Hematopoietic multipotent progenitor cell treated with erythropoietin and hydrocortisone succinate and interleukin-3 and kit ligand, for 4 days (in vitro differentiated cells): ENCODE results near the gene FBXL2.

Experiments
- DNase-seq: peaks from one replicate; pipeline ENCODE4 v3.0.0-alpha.2; 2015

FBXL2 gene, protein sequence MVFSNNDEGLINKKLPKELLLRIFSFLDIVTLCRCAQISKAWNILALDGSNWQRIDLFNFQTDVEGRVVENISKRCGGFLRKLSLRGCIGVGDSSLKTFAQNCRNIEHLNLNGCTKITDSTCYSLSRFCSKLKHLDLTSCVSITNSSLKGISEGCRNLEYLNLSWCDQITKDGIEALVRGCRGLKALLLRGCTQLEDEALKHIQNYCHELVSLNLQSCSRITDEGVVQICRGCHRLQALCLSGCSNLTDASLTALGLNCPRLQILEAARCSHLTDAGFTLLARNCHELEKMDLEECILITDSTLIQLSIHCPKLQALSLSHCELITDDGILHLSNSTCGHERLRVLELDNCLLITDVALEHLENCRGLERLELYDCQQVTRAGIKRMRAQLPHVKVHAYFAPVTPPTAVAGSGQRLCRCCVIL

GRCh38 chr3:33277193-33277882, at the start of gene FBXL2:
TSS of gene FBXL2 (plus strand) at chr3:33277442. CDS start at chr3:33277513, 71 bp downstream.
- DNase-seq: peak; percentile 72

DNA sequence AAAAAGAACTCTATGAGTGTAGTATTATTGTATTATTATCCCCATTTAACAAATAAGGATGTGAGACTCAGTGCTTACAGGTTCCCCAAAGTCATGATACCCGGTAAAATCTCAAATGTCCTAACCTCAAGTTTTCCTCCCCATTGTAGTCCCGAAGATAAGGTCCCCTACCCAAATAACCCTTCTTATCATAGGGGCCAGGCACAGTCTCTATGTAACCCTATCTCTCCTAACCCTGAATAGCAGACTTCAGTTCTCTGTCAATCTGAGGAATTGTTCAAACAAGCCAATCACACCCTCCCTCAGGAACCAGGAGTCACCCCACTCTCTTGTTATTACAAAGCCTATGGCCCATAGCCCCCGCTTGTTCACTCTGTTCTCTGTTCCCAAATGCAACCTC, 48.2 kb upstream of the FBXL2 start:
- DNase-seq: peak; percentile 83

DNA sequence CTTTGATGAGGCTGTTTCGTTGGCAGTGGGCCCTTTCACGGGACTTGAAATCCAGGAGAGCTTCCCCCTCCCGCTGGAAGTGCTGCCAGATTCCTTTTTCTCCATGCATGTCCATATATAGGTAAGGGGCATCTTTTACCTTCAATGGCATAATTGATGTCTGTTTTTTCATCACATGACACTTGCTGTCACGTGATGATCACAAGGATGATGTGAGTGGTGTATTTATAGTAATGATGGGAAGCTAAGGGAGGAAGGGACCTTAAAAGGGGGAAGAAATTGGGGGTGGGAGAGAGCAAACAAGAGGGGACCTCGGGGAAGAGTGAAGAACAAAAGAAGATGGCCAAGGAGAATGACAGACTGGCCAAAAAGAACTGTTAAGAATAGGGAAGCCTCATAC, 47.3 kb upstream of the FBXL2 start:
- DNase-seq: no peak

DNA sequence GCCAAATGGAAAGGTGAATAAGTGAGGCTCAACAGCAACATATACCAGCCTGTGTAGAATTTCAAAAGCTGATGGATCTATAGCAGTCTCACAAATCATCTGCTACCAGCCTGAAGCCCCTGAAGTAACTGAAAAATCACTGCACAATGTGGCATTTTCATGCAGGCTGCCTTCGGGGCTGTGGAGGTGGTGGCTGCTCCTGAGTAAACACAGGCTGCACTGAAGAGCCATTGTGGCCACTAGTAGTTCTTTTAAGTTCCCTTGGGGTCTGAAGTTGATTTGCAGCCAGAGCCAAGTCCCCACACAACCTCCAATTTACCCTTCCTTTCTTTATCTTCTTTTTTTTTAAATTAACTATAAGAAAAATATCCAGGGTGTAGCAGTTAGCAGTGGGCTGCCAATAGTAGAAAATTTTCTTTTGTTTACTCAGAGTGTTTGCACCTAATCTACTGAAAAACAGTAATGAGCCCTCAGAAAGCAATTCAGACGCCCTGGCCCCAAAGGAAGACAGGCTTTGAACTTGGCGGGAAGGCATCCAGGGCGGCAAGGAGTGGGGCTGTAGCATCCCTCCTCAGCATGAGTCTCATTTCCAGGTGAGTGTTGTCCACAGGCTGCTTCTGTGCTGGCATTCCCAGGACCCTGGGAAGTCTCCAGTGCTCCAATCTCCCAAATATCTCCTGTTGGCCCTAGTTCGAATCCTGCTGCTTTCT, 45.3 kb upstream of the FBXL2 start:
- DNase-seq: no peak

- no peak for DNase-seq
Measured at GRCh38 chr3:33233884-33234283, 43.4 kb upstream of the FBXL2 start.

DNA sequence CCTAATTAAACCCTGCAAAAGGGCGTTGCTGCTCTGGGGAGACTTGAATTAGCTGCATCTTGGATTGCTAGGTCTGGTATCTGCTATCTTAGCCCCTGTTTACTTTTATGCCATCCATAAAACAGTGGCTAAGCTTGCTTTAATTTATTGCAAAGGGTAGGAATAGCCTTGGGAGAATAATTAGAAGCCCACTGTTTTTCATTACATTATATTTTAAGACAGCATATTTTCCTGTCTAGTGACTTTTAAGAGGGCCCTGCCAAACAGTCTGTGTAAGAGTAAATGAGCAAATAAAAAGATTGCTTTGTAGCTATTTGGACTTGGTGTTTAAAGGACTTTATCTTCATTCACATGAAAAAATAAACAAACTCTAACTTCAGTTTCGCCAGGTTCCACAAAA, 41.2 kb upstream of the FBXL2 start:
- no peak for DNase-seq

GRCh38 chr3:33237439-33237838, 39.8 kb upstream of the FBXL2 start:
- DNase-seq: no peak

DNA sequence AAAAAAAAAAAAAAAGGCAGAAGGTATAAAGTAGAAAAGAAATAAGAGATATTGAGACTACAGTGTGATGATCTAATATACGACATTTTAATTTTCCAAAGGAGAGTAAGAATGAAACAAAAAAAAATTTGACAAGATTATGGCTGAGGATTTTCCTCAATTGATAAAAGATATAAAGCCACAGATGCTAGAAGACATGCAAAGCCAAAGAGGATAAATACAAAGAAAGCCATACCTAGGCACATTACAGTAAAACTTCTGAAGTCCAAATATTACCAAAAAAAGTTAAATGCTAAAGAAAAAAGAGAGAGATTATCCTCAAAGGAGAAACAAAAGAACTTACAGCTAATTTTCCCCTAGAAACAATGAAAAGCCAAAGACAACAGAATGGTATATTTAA, 38.3 kb upstream of the FBXL2 start:
- DNase-seq: no peak

- DNase-seq: no peak
Measured at GRCh38 chr3:33240261-33240660, 37.0 kb upstream of the FBXL2 start.

DNA sequence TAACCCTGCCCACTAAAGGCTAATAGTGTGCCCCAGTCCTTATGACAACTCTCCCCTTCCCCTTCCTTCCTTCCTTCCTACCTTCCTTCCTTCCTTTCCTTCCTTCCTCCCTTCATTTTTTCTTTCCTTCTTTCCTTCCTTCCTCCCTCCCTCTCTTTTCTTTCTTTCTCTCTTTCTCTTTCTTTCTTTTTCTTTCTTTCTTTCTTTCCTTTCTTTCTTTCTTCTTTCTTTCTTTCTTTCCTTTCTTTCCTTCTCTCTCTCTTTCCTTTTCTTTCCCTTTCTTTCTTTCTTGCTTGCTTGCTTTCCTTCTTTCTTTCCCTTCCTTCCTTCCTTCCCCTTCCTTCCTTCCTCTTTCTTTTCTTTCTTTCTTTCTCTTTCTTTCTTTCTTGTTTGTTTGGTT, 30.5 kb upstream of the FBXL2 start:
- no peak for DNase-seq

- DNase-seq: no peak
Measured at GRCh38 chr3:33250712-33251111, 26.5 kb upstream of the FBXL2 start.

DNA sequence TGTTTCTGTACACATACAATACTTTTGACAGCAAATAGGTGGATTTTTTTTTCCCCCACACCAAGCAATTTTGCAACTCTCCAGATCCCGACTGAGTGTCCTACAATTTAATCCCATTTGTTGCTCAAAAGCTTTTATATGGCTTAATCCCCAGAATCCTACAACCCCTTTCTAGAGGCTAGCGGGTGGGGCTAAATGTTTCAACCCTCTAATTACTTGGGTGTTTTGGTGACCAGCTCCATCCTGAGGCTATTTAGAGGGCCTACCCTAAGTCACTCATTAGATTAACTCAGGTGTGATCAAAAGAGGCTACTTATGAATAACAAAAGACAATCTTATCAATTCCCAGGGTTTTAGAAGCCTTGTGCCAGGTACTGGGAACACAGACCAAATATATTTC, 21.0 kb upstream of the FBXL2 start:
- DNase-seq: no peak

DNA sequence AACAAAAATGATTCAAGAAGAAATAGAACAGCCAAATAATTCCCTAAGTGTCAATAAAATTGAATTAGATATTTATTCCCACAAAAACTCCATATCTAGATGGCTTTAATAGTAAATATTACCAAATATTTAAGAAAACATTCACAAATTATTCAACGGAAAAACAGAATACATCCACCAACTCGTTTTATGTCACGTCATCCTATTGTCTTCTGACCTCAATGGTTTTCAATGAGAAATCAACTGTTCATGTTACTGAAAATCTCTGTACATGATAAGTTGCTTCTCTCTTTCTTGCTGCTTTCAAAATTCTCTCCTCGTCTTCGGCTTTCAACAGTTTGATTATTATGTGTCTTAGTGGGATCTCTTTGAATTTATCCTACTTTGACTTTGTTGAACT, 17.1 kb upstream of the FBXL2 start:
- DNase-seq: no peak

GRCh38 chr3:33269385-33269784, 7.9 kb upstream of the FBXL2 start:
- no peak for DNase-seq

DNA sequence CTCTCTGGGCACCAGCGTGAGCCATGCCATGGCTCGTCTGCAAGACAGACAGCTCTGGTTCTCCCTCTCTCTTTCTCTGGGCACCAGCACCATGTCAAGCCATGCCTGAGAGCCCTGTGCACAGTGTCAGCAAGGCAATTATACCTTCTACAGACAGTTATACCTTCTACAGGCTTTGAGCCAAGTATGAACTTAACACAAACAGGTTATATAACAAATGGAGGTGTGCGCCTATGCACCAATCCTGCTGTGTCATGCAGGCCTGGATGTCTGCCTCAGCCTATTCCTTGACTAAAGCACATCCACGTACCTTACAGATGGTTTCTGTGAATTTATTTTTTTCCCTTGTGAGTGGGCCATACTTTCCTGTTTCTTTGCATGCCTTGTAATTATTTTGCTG, 5.9 kb upstream of the FBXL2 start:
- no peak for DNase-seq

- no peak for DNase-seq
Measured at GRCh38 chr3:33273628-33274027, 3.6 kb upstream of the FBXL2 start.

DNA sequence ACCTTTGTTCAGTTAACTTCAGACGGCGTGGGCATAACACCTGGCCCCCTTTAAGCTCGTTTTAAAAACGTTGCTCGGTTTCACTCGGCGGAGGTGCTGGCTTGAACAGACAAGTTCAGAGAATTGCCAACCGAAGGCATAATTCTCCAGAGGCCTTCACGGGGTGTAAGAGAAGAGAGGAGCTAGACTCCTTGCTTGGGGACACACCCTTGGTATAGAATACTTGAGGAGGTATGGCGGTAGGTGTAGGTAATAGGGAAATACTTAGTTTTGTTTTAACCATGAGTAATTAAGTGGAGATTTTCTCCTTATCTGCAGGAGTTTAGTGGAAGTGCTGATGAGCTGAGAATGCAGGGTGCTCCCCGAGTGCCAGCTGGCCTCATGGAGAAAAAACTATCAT, 921 bp downstream of the FBXL2 start:
- no peak for DNase-seq

- no peak for DNase-seq
Measured at GRCh38 chr3:33287672-33288282, 10.5 kb downstream of the FBXL2 start.

DNA sequence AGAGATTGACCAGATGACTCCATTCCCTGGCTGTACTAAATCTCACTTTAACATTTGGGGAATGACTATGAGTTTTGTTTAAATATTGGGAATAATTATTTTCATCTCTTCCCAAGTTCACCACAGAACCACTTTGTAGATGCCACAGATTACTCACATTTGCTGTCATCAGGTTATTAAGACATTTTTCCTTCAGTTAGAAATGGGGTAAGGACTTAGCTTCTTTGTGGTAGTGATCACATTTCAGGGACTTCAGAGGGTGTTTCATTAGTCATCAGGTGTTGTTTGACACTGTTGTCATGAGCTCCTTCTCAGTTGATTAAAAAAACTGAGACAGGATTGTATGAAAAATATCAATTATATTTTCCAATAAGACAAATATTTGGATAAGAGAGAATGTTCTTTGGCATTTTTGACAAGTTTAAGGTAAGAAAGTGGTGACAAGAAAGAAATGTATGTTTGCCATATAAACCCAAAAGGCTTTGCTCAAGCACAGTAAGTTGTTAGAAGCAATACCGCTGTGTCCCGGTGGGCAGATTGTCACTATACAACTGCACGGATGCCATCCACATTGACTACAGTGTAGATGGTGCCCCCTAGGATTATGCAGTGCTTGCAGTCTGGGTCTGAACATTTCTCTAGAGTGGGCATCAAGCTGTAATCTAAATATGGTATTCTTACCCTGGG, 22.3 kb downstream of the FBXL2 start:
- no peak for DNase-seq

DNA sequence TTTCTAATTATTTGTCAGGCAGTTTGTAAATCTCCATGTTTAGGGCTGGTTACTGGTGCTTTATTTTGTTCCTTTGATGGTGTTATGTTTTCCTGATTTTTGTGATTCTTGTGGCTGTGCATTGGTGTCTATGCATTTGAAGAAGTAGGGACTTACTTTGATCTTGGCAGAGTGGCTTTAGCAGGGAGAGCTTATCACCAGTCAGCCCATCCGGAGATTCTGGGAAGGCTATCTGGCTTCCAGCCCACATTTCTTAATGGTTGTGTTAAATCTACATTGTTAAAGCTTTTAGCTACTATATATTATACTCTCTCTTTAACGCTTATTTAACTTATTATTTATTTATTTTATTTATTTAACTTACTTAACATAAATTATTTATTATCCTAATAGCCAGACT, 35.1 kb downstream of the FBXL2 start:
- no peak for DNase-seq

DNA sequence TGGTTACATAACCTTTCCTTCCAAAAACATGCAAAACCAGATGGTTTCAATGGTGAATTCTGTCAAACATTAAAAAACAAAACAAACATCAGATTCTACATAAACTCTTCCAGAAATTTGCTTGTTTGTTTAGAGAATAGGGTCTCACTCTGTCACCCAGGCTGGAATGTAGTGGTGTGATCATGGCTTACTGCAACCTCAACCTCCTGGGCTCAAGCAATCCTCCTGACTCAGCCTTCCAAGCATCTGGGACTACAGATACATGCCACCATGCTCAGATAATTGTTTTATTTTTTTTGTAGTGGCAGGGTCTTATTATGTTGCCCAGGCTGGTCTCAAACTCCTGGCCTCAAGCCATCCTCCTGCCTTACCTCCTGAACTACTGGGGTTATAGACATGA, 36.1 kb downstream of the FBXL2 start:
- DNase-seq: no peak

DNA sequence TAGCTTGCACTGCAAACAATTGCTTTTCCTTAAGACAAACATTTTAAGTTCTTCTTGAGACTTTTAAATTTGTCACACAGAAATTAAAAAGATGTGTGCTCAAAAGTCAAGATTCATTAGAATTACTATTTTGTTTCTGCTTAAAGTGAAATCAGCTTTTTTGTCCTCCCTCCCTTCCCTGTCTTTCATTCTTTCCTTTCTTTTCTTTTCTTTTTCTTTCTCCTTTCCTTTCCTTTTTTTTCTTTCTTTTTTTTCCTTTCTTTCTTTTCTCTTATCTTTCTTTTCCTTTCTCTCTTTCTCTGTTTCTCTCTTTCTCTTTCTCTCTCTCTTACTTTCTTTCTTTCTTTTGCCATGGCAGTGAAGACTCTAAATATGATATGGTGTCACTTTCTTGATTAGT, 37.8 kb downstream of the FBXL2 start:
- no peak for DNase-seq

- DNase-seq: no peak
Measured at GRCh38 chr3:33315826-33316225, 38.6 kb downstream of the FBXL2 start.
